Measurements from ENCODE around the gene TADA3. TPM values are rescaled to one million over a fixed set of nuclear protein-coding genes. Genes with fewer than 3 reads are reported as not detected.

TADA3 gene
- total RNA-seq, 4 donors from 2014 or later = 38.0 to 63.6 (median 55.7) TPM

DNA sequence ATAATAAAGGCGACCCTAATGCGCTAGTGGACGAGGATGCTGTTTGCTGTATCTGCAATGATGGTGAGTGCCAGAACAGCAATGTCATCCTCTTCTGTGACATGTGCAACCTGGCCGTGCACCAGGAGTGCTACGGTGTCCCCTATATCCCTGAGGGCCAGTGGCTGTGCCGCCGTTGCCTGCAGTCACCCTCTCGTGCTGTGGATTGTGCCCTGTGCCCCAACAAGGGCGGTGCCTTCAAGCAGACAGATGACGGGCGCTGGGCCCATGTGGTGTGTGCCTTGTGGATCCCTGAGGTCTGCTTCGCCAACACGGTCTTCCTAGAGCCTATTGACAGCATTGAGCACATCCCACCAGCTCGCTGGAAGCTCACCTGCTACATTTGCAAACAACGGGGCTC is 53.1 kb downstream of the TADA3 start:
- Histone ChIP-seq H3K4me3 (no peak overlapping the region), H3K27me3 (no peaks in the 10 kb centered on the region), H3K4me1 (no peaks in the 10 kb centered on the region), H3K27ac (no peak overlapping the region), H3K36me3 (peaks cover 0 to 100% (median 6%) of the 10 kb centered on the region in 3 donors), H3K9me3 (no peaks in the 10 kb centered on the region)
- no peak for DNase-seq
- no peak for TF ChIP-seq CTCF (IDR thresholded peaks at IDR 0.05)

DNA sequence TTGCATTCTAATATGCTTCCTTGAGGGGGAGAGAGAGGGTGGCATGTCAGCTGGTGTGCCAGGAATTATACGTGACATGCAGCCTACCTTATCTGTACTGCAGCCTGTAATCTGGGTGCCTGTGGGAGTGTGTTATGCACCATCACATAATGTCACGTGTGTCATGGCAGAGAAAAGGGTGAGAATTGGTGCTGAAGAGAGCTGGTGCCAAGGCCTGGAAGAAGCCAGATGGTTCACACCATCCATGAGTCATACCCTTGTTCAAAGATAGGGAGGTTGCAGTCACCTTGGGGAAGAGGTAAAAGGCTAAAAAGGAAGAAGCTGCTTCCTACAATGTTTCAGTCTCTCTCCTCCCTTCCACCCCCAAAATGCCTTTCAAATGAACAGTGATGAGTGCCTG is 55.4 kb downstream of the TADA3 start:
- peaks cover 0 to 79% (median 5%) of the 10 kb centered on the region in 3 donors for H3K36me3 ChIP-seq
- TF ChIP-seq POLR2A (IDR thresholded peaks at IDR 0.05) (no peak), CTCF (IDR thresholded peaks at IDR 0.05) (no peak)
- no peak overlapping the region for H3K27ac ChIP-seq
- no peaks in the 10 kb centered on the region for H3K27me3 ChIP-seq
- no peaks in the 10 kb centered on the region for H3K9me3 ChIP-seq
- no peak for DNase-seq
- H3K4me3 ChIP-seq = no peak overlapping the region
- peaks cover 0 to 17% (median 5%) of the 10 kb centered on the region in 4 donors for H3K4me1 ChIP-seq

DNA sequence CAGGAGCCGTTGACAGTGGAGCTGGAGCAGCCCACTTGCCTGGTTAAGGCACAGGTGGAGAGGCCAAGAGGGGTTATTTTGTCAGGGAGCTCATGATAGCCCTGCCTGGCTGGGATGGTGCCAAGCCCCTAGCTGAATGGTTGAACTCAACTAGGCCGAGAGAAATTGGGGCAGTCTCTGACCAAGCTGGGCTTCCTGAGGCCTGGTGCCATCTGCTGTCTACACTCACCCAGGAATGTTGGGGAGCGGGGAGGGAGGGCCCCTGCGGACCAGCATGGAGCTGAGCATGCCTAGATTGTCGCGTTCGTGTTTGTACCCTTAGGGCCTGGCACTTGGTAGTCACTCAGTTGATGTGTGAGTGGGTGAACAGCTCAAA is 59.5 kb downstream of the TADA3 start:
- H3K27ac ChIP-seq = no peak overlapping the region
- H3K4me3 ChIP-seq = peak overlapping the region; percentile 81 to 100 (median 88)
- TF ChIP-seq POLR2A (IDR thresholded peaks at IDR 0.05) (no peak), CTCF (IDR thresholded peaks at IDR 0.05) (no peak)

DNA sequence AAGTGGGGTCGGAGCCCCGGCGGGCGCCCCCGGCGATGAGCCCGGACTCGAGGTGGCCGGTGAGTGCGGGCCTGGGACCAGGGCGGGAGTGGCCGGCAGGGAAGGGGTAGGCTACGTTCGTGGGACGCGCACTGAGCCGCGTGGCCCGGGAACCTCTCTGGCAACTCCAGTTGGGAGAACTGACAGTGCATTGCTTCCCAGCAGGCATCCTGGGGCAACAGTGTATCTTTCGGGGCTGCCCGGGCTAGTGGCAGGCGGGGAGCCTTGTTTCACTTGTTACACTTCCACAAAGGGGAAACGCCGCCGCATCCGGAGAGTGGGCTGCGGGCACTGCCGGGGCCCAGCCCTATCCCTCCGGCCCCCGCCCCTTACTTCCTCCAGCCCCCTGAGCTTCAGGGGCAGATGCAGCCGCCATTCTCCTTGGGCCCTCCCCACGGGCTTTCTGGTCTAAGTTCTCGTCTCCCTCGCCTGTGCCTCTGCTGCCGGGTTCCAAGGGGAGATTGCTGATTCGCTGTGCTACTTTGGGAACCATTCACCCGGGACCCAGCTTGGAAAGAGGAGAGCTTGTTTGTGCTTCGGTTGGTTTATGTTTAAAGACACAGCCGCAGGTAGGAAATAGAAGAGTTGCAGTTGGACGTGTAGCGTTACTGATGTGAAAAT is 60.1 kb downstream of the TADA3 start:
- H3K4me1 ChIP-seq = peaks cover 0 to 17% (median 5%) of the 10 kb centered on the region in 4 donors
- no peak for TF ChIP-seq POLR2A (IDR thresholded peaks at IDR 0.05)
- no peak for TF ChIP-seq CTCF (IDR thresholded peaks at IDR 0.05)
- peaks cover 0 to 32% (median 0%) of the 10 kb centered on the region in 3 donors for H3K36me3 ChIP-seq
- peak; percentile 57 to 70 (median 63) for DNase-seq
- peak overlapping the region; percentile 90 to 97 (median 92) for H3K27ac ChIP-seq
- H3K27me3 ChIP-seq = no peaks in the 10 kb centered on the region
- peak overlapping the region; percentile 81 to 100 (median 88) for H3K4me3 ChIP-seq
- H3K9me3 ChIP-seq = no peaks in the 10 kb centered on the region

More for the DNA sequence above, 59.5 kb downstream of the TADA3 start:
- peaks cover 0 to 38% (median 0%) of the 10 kb centered on the region in 3 donors for H3K36me3 ChIP-seq
- H3K27me3 ChIP-seq = no peaks in the 10 kb centered on the region
- DNase-seq = no peak
- H3K9me3 ChIP-seq = no peaks in the 10 kb centered on the region
- H3K4me1 ChIP-seq = peaks cover 0 to 17% (median 5%) of the 10 kb centered on the region in 4 donors

DNA sequence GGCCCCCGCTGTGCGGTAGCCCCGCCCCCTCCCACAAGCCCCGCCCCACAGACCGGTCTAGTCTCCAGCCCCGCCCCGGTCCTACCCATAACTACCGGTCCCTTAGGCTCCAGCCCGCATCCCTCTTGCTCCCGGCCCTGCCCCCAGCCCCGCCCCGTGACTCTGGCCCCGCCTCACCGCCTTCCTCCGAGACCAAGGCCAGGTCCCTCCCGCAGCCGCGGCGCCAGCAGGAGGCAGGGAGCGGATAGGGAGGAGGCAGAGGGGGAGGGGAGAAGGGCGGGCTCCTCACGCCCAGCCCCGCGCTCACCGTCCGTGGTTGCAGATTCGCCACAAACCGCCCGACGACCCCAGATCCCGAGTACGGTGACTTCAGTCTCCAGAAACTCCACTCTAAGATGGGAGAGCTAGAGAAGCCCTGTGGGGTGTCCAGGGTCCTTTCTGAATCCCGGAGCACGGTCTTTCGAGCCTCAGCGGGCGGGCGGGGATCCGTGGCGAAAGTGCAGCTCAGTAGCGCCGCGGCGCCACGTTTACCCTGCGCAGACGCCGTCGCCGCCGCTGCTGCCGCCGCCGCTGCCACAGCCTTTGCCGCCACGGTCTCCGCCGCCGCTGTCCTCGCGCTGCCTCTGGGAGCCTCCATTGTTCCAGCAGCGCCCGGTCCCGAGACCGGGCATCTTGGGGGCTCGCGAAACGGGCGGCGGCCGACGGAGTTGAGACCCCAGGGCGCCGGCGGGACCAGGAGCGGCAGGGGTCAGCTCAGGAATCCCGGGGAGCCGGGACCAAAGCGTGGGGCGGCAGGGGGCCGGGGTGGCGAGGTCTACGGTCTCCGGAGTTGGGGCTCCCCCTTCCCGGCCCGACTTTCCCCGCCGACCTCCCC is 60.8 kb downstream of the TADA3 start, which contains the start of gene BRPF1:
Gene BRPF1, plus strand, starts transcription at position 530 of the 874 bp plus-strand sequence. CDS start 2,406 bp downstream, outside the sequence.
- TF ChIP-seq CTCF (IDR thresholded peaks at IDR 0.05) (peak in 2 of 6 experiments; percentile 13 to 17), POLR2A (IDR thresholded peaks at IDR 0.05) (peak; percentile 42 to 54)
- peak; percentile 100 for DNase-seq
- H3K27me3 ChIP-seq = no peaks in the 10 kb centered on the region
- peaks cover 0 to 25% (median 0%) of the 10 kb centered on the region in 3 donors for H3K36me3 ChIP-seq
- peak within 1 kb of the TSS; percentile 90 to 97 (median 92) for H3K27ac ChIP-seq
- H3K4me3 ChIP-seq = peak within 1 kb of the TSS; percentile 81 to 100 (median 88)
- H3K9me3 ChIP-seq = no peaks in the 10 kb centered on the region
- peaks cover 0 to 17% (median 5%) of the 10 kb centered on the region in 4 donors for H3K4me1 ChIP-seq

All from Peyer's patch (tissue), 4 donors.